Activated T-cell treated with anti-CD3 and anti-CD28 coated beads, Interleukin-2, amount 50 U/mL, for 48 hours (primary cell): ENCODE data around the gene ETFB.
A peak's percentile ranks its signal among the peaks of the same experiment; 100 is the strongest.

Experiments used
- DNase-seq, 2 experiments: peaks; one replicate each; pipeline ENCODE4 v3.0.0-alpha.2; 2020

Gene ETFB

GRCh38 chr19:51372649-51373504 is 6.7 kb upstream of the ETFB start, which contains the start of gene NKG7:
TSS of gene NKG7 (minus strand) at chr19:51372654. CDS start at chr19:51372535, 119 bp downstream.
- peak; percentile 86 to 89 for DNase-seq

GRCh38 chr19:51372021-51372648 is 5.9 kb upstream of the ETFB start:
- DNase-seq: peak in 1 of 2 experiments; percentile 48

DNA sequence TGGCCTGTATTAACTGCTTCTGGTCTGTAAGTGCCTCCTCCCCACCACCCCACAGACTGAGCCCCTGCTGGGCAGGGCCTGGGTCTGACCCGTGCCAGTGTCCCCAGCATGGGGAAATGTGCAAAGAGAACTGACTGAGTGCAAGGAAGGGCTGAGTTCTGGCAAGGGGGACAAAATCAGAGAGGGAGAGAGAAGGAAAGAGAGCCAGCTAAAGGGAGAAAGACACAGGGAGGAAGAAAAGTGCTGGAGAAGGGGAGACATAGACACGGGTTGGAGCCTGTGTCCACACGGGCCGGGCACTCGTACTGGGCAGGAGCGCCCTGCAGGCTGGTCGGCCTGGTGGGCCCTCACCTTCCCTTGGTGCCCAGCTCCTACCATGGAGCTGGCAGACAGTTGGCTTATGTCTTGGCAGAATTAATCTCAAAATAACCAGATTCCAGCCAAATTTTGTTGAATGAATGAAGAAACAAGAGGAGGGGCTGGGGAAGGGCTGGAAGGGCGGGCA is 5.0 kb upstream of the ETFB start:
- DNase-seq: no peak

DNA sequence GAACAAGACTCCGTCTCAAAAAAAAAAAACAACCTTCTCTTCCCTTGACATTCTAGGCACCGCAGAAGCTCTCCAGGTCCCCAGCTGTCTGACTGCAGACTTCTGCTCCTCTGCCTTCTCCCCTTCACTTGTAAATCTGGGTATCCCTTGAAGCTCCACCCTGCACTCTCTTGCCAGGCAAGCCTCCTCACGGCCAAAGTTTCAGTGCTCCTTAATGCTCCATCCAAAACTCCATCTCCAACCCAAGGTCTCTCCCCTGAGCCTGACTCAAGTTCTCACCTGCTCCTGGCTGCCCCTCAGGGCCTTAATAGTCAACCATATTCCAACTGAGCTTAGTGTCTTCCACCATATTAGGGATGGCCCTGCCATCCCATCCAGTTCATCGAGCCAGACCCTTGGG is 4.0 kb upstream of the ETFB start:
- DNase-seq: no peak

GRCh38 chr19:51368366-51369282 is 2.4 kb upstream of the ETFB start, which contains the start of gene CLDND2:
TSS of gene CLDND2 (minus strand) at chr19:51369003. CDS start at chr19:51368577, 426 bp downstream.
- DNase-seq: peak; percentile 59 to 62

GRCh38 chr19:51367565-51368365 is 1.6 kb upstream of the ETFB start:
- peak; percentile 99 to 100 for DNase-seq

DNA sequence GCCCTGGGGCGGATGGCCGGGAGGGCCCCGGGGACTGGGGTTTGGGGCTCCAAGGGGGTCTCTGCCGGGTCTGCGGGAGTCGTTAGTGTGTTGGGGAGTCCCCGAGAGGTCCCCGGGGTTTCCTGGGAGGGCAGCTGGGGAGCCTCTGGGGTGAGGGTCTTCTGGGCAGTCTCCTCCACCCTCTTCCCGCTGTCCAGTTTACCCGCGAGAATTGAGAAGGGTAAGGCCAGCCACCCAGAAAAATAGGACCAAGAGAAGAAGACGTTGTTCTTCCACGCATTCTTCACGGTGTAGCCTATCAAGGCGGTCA is 1.0 kb upstream of the ETFB start:
- no peak for DNase-seq

- DNase-seq: peak; percentile 96
Observed at GRCh38 chr19:51366389-51367254, 434 bp upstream of the ETFB start.

DNA sequence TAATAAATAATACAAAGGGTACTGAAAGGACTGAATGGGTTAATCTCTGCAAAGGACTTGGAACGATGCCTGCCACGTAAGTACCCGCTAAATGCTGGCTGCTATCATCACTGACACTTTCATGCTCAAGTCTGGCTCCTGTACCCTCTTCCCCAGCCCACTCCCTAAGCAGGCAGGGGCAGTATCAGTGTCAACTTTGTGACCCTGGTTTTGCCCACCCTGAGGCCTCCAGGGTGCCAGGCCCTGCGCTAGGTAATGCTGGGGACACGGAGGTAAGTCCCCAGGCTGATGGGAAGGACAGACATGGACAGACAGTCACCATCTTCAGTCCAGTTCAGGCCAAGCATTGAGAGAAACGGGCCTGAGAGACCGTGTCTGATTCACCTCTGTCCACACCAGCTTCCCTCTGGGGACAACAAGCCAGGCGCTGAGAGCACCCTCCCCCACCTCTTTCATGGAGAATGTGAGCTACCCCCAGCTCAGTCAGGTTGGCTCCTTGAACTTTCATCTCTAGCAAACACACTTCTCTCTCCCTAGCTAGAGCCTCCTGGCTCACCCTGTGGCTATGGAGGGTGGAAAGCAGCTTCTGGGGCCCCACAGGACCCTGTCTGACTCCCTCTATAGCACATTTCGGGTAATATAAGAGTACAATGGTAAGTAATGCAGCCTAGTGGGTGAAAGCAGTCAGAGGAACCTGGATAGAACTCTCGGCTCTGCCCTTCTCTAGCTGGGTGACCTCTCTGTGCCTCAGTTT is 800 bp downstream of the ETFB start:
- peak; percentile 49 to 58 for DNase-seq

- no peak for DNase-seq
Observed at GRCh38 chr19:51364200-51365106, 1.7 kb downstream of the ETFB start.

DNA sequence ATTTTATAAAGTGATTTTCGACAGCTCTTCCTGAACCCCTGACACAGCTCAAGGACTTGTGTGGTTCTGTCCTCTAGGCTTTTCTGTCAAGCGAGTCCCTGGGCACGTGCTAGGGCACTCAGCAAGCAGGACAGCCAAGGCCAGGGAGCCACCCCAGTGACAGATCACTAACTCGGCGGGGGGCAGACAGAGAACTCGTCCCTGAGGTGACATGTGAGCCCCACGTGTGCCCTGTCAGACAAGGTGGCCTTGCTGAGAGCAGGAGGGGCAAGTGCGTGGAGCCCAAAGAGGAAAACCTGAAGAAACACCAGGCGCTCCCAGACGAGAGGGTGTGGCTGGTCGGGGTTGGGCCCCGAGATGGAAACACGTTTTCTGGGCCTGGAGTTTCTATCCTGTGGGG is 4.9 kb downstream of the ETFB start:
- DNase-seq: no peak

- no peak for DNase-seq
Observed at GRCh38 chr19:51359294-51359693, 6.9 kb downstream of the ETFB start.

DNA sequence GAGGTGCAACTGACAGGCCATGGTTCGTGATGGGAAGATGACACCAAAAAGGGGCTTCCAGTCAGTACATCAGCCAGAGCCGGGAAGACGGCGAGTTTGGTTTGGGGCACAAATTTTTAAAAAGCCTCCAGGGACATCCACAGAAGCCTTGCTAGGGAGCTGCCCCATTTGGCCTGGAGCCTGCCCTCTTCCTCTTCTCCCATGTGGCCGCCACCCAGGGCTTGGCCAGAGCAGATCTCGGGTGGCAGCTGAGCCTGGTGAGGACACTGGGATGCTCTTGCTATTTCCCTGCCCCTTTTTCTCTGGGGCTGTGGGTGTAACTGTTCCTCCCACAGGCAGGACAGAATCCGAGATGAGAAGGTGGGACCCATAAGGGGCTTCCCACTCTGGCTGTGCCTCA is 8.2 kb downstream of the ETFB start:
- DNase-seq: no peak

DNA sequence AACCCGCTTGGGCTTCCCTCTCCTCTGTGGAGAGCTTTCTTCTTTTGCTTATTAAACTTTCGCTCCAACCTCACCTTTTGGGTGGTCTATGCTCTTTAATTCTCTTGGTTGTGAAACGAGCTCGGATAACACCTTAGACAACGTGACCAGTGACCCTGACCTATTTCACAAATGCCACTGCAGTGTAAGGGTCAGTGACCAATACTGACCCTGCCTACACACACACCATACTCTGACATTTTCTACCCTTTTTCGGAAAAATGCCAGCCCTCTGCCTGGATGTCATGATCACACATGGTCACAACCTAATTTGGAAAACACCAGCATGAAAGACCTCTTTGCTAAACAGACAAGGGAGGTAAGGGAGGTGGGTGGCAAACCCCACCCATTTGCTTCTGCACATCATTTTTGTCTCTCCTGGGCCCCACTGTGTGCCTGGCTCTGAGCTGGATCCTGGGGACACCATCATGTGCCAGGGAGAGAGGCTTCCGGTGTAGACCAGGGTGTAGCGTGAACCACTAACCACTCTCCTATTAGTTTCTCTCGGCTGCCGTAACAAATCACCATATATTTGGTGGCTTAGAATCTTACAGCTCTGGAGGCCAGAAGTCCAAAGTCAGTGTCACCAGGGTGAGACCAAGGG is 9.9 kb downstream of the ETFB start:
- DNase-seq: no peak

- DNase-seq: peak; percentile 48 to 50
Observed at GRCh38 chr19:51354742-51355148, 11.4 kb downstream of the ETFB start.

DNA sequence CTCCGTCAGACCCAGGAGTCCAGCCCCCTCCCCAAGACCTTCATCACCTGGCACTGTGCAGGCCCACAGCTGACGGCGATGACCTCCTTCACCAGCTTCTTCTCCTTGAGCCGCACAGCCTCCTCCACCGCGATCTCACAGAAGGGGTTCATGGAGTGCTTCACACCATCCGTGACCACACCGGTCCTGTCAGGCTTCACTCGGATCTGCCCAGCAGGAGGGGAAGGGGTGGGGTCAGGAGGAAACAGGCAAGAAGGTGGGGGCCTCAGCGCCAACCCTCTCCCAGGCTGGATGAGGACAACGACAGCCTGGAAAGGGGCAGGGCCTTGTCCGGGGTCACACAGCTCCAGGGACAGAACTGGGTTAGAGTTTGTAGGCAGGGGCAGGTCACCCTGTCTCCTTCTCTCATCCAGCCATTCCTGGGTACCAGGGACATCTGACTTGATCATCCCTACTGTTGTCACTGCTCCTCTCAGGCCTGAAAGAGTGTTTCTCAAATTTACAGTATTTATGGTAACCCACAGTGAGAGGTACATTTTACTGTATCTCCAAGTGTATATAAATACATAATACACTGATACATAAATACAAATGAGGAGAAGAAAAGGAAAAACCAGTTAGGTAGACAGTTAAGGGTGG is 12.0 kb downstream of the ETFB start:
- DNase-seq: no peak

GRCh38 chr19:51352783-51353360 is 13.3 kb downstream of the ETFB start:
- DNase-seq: no peak
